Uterus (tissue), 4 donors: ENCODE measurements around the gene ARHGEF25. TPM values are rescaled to one million over a fixed set of nuclear protein-coding genes. Genes with fewer than 3 reads are reported as not detected.

ENCODE experiments used
- DNase-seq, 2 donors: peaks; one replicate each; pipeline ENCODE4 v3.0.0-alpha.2; 2019 to 2020
- H3K27ac ChIP-seq, 2 donors: fragments of 200-600 bp; sonication (generic); 1 replicate in 1 of 2; 2 replicates in 1 of 2; pipeline ENCODE4 v1.5.1; 2016 to 2018
- H3K27me3 ChIP-seq, 2 donors: fragments of 200-600 bp; sonication (generic); one replicate each; pipeline ENCODE4 v1.5.1; 2018 to 2019; ENCODE audit warnings: control low read depth in 1 of 2
- H3K36me3 ChIP-seq, 2 donors: fragments of 200-600 bp; sonication (generic); one replicate each; pipeline ENCODE4 v1.5.1; 2019; ENCODE audit warnings: control low read depth in 1 of 2
- H3K4me1 ChIP-seq, 2 donors: fragments of 200-600 bp; sonication (generic); one replicate each; pipeline ENCODE4 v1.5.1; 2018 to 2019; ENCODE audit warnings: control low read depth in 1 of 2
- H3K4me3 ChIP-seq, 2 donors: fragments of 200-600 bp; sonication (generic); 1 replicate in 1 of 2; 2 replicates in 1 of 2; pipeline ENCODE4 v1.5.1; 2018 to 2019; ENCODE audit warnings: mild to moderate bottlenecking in 1 of 2
- H3K9me3 ChIP-seq, 2 donors: fragments of 200-600 bp; sonication (generic); one replicate each; pipeline ENCODE4 v1.5.1; 2019; ENCODE audit warnings: control low read depth in 1 of 2
- CTCF ChIP-seq, 4 experiments: fragments of 200-600 bp in 2 of 4; fragments of 450-650 bp in 2 of 4; sonication (generic) in 2 of 4; IDR thresholded peaks; one replicate each; pipeline ENCODE4 v1.5.1; 2016 to 2019; ENCODE audit warnings: antibody characterized with exemption in 4 of 4, mild to moderate bottlenecking in 2 of 4, moderate library complexity in 1 of 4
- POLR2A ChIP-seq, 2 donors: fragments of 450-650 bp; IDR thresholded peaks; one replicate each; pipeline ENCODE4 v1.6.1; 2016; ENCODE audit warnings: antibody characterized with exemption in 2 of 2, mild to moderate bottlenecking in 1 of 2, moderate library complexity in 1 of 2
- intact Hi-C: fragments of 100-400 bp; cut with DNase I; formaldehyde crosslinking; loops from one replicate; pipeline ENCODE4 v1.15.1; 2023; ENCODE audit warnings: low total_unique reads
- total RNA-seq, 4 donors: library from RNA; depleted of rRNA in 3 of 4; stranded (reverse); fragments of >200 nt in 3 of 4; gene quantifications; one replicate each; pipeline versions ENCODE4 v1.1.0 to v1.2.4, GENCODE V29; 2014 to 2023
- donor health status: DM: yes; HTN: yes; CAD: no.

The ARHGEF25 gene
- total RNA-seq, 4 donors from 2014 or later: 52.9 to 205 (median 85.6) TPM

GRCh38 chr12:57620245-57620935 lies 9.2 kb downstream of the ARHGEF25 start:
- no peak for DNase-seq
- Histone ChIP-seq H3K4me1 (peaks cover 0 to 6% of the 10 kb centered on the region in 2 donors), H3K27me3 (no peaks in the 10 kb centered on the region), H3K9me3 (no peaks in the 10 kb centered on the region), H3K36me3 (no peaks in the 10 kb centered on the region), H3K27ac (no peak overlapping the region), H3K4me3 (no peak overlapping the region)
- intact Hi-C loops: loop anchor here (2.0 kb wide), 1 partner anchor 38 kb away; no protein-coding TSS in a partner anchor
- no peak for TF ChIP-seq CTCF (IDR thresholded peaks at IDR 0.05)
- TF ChIP-seq POLR2A (IDR thresholded peaks at IDR 0.05): no peak

GRCh38 chr12:57620936-57621496 lies 9.8 kb downstream of the ARHGEF25 start:
- Histone ChIP-seq H3K9me3 (no peaks in the 10 kb centered on the region), H3K4me3 (peak overlapping the region; percentile 16 to 26), H3K36me3 (no peaks in the 10 kb centered on the region), H3K27me3 (no peaks in the 10 kb centered on the region), H3K4me1 (peaks cover 0 to 6% of the 10 kb centered on the region in 2 donors), H3K27ac (no peak overlapping the region)
- TF ChIP-seq CTCF (IDR thresholded peaks at IDR 0.05): no peak
- TF ChIP-seq POLR2A (IDR thresholded peaks at IDR 0.05): no peak
- no peak for DNase-seq
- intact Hi-C loops: loop anchor here (2.0 kb wide), 1 partner anchor 38 kb away; no protein-coding TSS in a partner anchor

GRCh38 chr12:57621497-57622292 lies 10.5 kb downstream of the ARHGEF25 start:
- no peaks in the 10 kb centered on the region for H3K9me3 ChIP-seq
- TF ChIP-seq POLR2A (IDR thresholded peaks at IDR 0.05) (peak in 1 of 2 donors; percentile 24), CTCF (IDR thresholded peaks at IDR 0.05) (peak; percentile 93 to 97 (median 96))
- DNase-seq: peak; percentile 61 to 63
- peak overlapping the region; percentile 16 to 26 for H3K4me3 ChIP-seq
- no peak overlapping the region for H3K27ac ChIP-seq
- no peaks in the 10 kb centered on the region for H3K27me3 ChIP-seq
- no peaks in the 10 kb centered on the region for H3K36me3 ChIP-seq
- intact Hi-C loops: loop anchor here (2.0 kb wide), 1 partner anchor 39 kb away; no protein-coding TSS in a partner anchor
- H3K4me1 ChIP-seq: peaks cover 0 to 6% of the 10 kb centered on the region in 2 donors

GRCh38 chr12:57622293-57623245 lies 11.3 kb downstream of the ARHGEF25 start:
- DNase-seq: no peak
- H3K9me3 ChIP-seq: no peaks in the 10 kb centered on the region
- no peaks in the 10 kb centered on the region for H3K27me3 ChIP-seq
- intact Hi-C loops: no loop called here
- H3K27ac ChIP-seq: no peak overlapping the region
- H3K4me1 ChIP-seq: peaks cover 0 to 6% of the 10 kb centered on the region in 2 donors
- no peak for TF ChIP-seq CTCF (IDR thresholded peaks at IDR 0.05)
- no peak for TF ChIP-seq POLR2A (IDR thresholded peaks at IDR 0.05)
- no peaks in the 10 kb centered on the region for H3K36me3 ChIP-seq
- no peak overlapping the region for H3K4me3 ChIP-seq
